ENCODE data around the gene PANX2.

- no peak for TF ChIP-seq EZH2 (optimal IDR thresholded peaks at IDR 0.05; ENCODE audit: low read depth, low read length)
- no peak for TF ChIP-seq CTCF (IDR thresholded peaks at IDR 0.05; ENCODE audit: low read length)
- TF ChIP-seq EZH2phosphoT487 (IDR thresholded peaks at IDR 0.05; ENCODE audit: low read length) = no peak
Observed at GRCh38 chr22:50153756-50154140, 16.8 kb upstream of the PANX2 start.

All from MM.1S (cell line).